Stimulated activated CD4-positive, alpha-beta T cell treated with anti-CD3 and anti-CD28 coated beads, Interleukin-4, amount 100 ng/mL, for 4 hours (primary cell): ENCODE data around the gene STRN3.
"Not testable (repeated sequence)": the region's sequence is repeated elsewhere in the genome, so short reads cannot be mapped to it uniquely, and the experiment has no call there.

Experiments
- DNase-seq, 2 experiments: peaks; one replicate each; pipeline ENCODE4 v3.0.0-alpha.2; 2020

The STRN3 gene

GRCh38 chr14:30906752-30907658 is 119.2 kb downstream of the STRN3 start:
- DNase-seq: no peak

GRCh38 chr14:30903285-30904124 is 122.7 kb downstream of the STRN3 start:
- no peak for DNase-seq

- DNase-seq: not testable (repeated sequence)
Observed at GRCh38 chr14:30897121-30897520, 129.1 kb downstream of the STRN3 start.

GRCh38 chr14:30896435-30896834 is 129.7 kb downstream of the STRN3 start:
- DNase-seq: no peak

- DNase-seq: no peak
Observed at GRCh38 chr14:30894923-30895515, 131.2 kb downstream of the STRN3 start.

GRCh38 chr14:30893819-30894218 is 132.4 kb downstream of the STRN3 start:
- no peak for DNase-seq

GRCh38 chr14:30889244-30889594 is 137.0 kb downstream of the STRN3 start:
- no peak for DNase-seq

- DNase-seq: no peak
Observed at GRCh38 chr14:30888480-30889243, 137.5 kb downstream of the STRN3 start.

GRCh38 chr14:30885840-30886740 is 140.1 kb downstream of the STRN3 start:
- DNase-seq: no peak

- no peak for DNase-seq
Observed at GRCh38 chr14:30884901-30885300, 141.3 kb downstream of the STRN3 start.

- DNase-seq: no peak
Observed at GRCh38 chr14:30883508-30884294, 142.5 kb downstream of the STRN3 start.

- DNase-seq: no peak
Observed at GRCh38 chr14:30882431-30882830, 143.7 kb downstream of the STRN3 start.

- DNase-seq: no peak
Observed at GRCh38 chr14:30876692-30877091, 149.5 kb downstream of the STRN3 start.

- DNase-seq: no peak
Observed at GRCh38 chr14:30875788-30876053, 150.5 kb downstream of the STRN3 start.

- peak in 1 of 2 experiments; percentile 6 for DNase-seq
Observed at GRCh38 chr14:30874999-30875787, 151.0 kb downstream of the STRN3 start.

GRCh38 chr14:30874120-30874998 is 151.8 kb downstream of the STRN3 start, which contains the start of gene COCH:
Gene COCH, plus strand, starts transcription at chr14:30874559. Its CDS starts 380 bp downstream, at chr14:30874939.
- DNase-seq: peak in 1 of 2 experiments; percentile 29

GRCh38 chr14:30873308-30874119 is 152.7 kb downstream of the STRN3 start:
- no peak for DNase-seq

GRCh38 chr14:30872602-30873001 is 153.6 kb downstream of the STRN3 start:
- DNase-seq: no peak
